Smooth muscle cell of the brain vasculature (primary cell): ENCODE results near the gene RRBP1.

Experiments used
- DNase-seq: peaks from one replicate; pipeline ENCODE4 v3.0.0-alpha.2; 2012; ENCODE audit warnings: low read depth, low spot score

Gene RRBP1

DNA sequence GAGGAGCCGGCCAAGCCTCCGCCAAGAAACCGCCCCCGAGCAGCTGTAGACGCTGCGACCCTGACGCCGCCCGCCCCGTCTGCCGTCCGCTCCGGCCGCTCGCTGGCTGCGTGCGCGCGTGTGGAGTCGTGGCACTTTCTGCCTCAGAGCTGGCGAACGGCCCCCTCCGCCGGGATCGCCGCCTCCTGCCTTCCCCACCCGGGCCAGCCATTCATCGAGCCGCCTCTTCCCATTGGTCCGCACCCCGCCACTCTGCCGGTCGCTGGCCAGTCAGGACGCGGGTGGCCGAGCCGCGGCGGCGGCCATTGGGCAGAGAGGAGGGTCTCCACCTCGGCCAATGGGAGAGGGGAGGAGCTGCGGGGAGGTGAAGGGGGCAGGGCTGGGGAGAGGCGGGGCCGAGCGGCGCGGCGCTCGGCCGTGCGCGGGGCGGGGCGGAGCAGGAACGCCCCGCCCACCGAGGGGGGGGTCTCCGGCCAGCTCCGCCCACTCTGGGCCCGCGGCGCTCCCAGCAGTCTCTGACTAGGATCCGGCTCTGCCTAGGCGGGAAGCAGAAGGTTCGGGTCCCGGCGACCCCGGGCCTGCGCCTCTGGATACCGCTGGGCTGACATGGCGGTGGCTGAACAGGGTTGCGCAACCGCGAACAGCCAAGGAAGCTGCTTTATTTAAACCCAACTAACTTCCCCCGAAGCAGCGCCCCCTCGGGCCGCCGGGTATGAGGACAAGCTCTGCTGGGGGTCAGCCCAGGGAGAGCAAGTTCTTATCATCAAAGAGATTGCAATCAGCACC lies at the start of gene RRBP1:
RRBP1 (minus strand) TSS at position 140 of the 786 bp plus-strand sequence. CDS start 21,735 bp downstream, outside the sequence.
- peak; percentile 93 for DNase-seq

DNA sequence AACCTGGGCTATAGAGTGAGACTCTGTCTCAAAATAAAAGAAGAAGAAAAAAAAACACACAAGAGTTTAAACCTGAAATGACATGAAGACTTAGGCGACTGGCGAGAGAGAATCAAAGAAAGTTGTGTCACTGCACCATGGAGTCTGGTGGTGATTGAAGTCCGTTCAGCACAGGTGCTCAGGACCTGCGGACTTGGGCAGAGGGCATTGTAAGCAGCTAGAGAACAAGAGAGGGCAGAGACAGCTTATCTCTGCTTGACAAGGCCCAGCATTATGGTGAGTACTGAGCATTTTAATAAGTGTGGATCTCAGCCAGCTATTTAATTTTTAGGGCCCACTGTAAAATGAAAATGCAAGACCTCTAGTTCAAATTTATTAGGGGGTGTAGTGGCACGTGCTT lies 49.2 kb upstream of the RRBP1 start:
- DNase-seq: no peak

DNA sequence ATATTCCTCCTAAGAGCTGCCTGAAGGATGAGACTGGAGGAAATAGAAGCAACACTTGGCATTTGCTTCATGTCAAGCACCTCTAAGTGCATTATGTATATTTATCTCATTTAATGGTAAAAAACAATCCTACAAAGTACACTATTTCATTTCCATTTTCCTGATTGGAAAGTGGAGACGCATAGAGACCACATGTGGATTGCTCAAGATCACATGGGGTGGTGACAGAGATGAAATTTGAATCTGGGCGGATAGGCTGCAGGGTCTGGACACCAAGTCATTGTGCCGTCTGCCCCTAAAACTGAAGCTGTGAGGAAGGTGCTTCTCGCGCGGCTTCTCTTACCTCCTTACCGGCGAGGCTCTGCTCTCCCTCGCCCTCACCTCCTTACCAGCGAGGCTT lies 48.0 kb upstream of the RRBP1 start:
- no peak for DNase-seq

GRCh38 chr20:17728074-17728473 lies 46.0 kb upstream of the RRBP1 start:
- DNase-seq: no peak

DNA sequence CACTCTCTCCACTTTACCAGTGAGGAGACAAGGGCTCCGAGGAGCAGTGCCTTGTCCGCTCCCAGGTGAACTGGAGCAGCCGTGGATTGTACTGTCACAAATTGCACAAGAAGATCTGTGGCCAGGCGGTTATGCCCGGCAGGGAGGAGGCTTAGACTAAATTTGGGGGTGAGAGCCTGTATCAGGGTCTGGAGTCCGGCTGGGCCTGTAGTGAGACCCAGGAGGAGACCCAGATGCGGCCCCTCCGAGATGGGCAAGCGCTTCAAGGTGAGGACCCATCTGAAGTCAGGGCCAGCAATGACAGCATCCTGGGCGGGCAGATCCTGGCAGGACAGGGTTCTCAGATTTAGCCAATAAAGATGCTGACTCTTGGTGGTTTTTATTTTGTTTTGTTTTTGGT lies 45.3 kb upstream of the RRBP1 start:
- no peak for DNase-seq

GRCh38 chr20:17726902-17727301 lies 44.9 kb upstream of the RRBP1 start:
- DNase-seq: no peak

GRCh38 chr20:17725094-17725835 lies 43.2 kb upstream of the RRBP1 start:
- DNase-seq: no peak

GRCh38 chr20:17723301-17723691 lies 41.3 kb upstream of the RRBP1 start:
- DNase-seq: no peak

DNA sequence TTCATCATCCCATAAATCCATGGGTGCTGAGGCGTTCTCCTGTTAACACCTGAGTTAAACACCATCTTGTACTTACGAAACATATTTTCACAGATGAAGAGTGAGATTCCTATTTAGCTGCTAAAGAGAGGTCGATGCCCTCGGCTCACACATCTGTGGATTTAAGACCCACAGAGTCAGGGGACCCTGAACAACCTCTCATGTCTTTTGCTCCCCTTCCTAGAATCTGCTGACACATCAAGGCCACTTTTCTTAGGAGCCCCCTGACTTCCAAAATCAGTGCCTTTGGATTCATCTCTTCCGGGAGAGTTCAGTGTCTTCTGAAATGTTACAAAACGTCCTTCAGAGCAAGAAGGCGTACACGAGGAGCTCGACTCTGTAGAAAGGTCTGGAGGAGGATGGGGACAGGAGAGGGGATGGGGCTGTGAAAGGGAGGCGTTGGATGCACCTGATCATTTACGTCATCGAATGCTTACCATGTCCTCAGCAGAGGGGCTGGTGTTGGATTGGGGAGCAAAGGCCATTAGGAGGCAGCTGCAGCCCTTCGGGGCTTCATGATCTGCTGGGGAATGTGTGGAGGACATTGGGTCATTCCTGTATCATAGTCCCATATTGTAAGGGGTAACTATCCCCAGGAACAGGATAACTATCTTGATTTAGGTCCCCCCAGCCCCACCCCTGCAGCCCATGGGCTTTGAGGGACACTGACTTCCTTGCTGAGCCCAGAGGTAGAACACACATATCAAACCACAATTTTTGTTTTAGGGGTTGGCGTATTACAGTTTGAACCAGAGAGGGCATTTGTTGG lies 40.7 kb upstream of the RRBP1 start:
- DNase-seq: no peak

DNA sequence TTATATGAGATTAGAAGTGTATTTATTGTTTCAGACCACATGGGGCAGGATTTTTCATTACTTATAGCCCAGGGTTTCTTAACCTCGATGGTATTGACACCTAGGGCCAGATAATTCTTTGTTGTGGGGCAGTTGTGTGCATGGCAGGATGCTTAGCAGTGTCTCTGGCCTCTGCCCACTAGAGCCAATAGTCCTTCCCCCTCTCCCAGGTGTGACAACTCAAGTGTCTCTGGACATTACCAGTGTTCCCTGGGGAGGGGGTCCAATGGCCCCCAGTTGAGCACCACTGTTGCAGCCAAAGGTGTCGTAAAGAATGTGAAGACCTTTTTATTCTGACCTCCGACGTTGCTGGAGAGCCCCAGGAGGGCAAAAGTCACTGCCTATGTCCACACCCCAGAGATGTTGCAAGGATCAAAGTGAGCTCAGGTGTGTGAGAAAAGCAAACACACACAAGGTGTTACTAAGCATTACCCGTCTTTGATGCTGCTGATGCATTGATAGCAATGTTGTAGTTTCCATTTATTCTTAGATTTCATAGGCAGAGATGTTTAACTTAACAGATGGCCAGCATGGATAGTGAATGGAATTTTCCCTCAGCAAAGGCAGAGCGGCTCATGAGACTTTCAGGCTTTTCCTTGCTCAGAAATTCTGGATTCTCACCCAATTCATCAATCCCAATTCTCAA lies 39.9 kb upstream of the RRBP1 start:
- DNase-seq: no peak

DNA sequence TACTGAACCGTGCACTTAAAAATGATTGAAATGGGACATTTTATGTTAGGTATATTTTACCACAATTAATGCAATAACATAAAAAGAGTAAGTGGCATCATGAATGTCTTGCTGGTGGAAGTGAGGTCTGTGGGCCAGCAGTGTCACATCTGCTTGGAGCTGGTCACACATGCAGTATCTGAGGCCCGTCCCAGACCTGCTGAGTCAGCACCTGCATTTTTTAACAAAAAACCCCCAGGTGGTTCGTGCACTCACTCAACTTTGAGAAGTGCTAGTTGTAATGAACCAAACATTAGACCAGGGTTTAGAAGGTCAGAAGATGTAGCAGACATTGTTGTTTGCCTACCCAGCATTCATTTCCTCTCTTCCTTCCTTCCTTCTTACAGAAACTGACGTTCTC lies 38.7 kb upstream of the RRBP1 start:
- no peak for DNase-seq

DNA sequence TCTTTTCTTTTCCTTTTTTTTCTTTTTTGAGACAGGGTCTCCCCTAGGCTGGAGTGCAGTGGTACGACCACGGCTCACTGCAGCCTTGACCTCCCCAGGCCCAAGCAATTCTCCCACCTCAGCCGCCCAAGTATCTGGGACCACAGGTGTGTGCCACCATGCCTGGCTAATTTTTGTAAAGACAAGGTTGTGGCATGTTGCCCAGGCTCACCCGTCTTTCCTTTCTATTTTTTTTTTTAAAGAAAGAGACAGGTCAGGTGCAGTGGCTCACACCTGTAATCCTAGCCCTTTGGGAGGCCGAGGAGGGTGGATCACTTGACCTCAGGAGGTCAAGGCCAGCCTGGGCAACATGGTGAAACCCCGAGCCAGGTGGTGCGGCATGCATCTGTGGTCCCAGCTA lies 34.3 kb upstream of the RRBP1 start:
- DNase-seq: no peak

DNA sequence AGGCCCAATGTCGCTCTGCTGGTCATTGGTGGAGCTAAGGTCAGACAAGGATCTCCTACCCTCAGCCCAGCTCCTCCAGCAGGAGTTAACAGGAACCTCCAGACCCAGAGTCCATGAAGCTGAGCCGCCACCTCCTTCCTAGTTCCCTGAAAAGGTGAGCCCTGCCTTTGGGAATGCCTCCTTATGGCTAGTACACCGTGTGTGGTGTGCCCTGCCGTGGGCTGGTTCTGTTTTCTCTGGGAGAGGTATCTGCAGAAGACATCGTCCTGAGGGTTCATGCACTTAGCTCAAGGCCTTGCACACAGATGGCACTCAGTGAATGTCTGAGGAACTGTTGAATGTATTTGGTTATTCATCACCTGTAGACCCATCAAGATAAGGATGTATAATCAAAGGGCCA lies 33.0 kb upstream of the RRBP1 start:
- DNase-seq: no peak

- no peak for DNase-seq
Observed at GRCh38 chr20:17714597-17714996, 32.6 kb upstream of the RRBP1 start.

DNA sequence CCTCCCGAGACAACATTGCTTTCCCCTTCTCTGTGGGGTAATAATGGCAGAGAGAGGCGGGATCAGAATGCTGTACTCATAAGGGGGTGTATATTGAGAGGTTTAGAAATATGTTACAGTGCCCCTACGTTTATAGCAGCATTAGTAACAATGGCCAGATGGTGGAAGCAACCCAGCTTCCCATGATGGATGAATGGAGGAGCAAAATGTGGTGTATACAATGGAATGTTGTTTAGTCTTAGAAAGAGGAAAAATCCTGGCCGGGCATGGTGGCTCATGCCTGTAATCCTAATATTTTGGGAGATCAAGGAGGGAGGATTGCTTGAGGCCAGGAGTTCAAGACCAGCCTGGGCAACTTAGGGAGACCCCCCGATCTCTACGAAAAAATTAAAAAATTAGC lies 30.7 kb upstream of the RRBP1 start:
- no peak for DNase-seq

GRCh38 chr20:17712201-17712600 lies 30.2 kb upstream of the RRBP1 start:
- DNase-seq: no peak

- no peak for DNase-seq
Observed at GRCh38 chr20:17711267-17711627, 29.2 kb upstream of the RRBP1 start.

DNA sequence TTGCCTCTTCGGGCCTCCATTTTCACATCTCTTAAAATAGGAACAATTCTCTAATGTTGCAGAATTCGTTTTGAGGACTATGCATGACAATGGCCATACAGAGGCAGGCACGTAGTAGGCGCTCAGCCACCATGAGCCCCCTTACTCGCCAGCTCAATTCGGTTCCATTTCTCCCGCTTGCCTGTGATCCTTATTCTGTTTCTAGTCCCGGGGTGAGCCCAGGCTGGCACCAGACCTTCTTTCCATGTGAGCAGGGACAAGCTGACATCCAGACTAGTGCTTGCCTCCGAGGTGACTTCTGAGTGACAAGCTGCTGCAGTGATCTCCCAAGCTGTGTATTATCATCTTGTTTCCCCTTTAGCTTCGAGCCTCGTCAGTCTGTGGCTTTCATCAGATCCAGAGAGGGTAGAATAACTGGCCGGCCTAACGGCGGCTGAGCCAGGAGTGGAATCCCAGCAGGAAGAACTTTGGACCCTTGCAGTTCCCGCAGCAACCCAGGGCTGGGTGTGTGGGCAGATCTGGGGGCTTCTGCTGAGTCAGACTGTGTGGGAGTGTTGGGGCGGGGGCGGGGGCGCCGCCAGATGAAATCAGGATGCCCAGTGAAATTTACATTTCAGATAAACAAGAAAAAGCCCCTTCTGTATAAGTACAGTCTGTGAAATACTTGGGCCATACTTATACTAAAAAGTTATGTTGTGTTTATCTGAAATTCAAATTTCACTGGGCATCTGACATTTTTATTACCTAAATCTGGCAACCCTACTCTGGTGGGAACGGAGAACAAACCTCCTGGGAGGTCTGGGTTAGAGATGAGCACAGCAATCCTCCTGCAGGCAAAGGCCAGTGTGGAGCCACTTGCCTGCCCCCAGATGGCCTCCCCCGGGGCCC lies 28.6 kb upstream of the RRBP1 start:
- no peak for DNase-seq

DNA sequence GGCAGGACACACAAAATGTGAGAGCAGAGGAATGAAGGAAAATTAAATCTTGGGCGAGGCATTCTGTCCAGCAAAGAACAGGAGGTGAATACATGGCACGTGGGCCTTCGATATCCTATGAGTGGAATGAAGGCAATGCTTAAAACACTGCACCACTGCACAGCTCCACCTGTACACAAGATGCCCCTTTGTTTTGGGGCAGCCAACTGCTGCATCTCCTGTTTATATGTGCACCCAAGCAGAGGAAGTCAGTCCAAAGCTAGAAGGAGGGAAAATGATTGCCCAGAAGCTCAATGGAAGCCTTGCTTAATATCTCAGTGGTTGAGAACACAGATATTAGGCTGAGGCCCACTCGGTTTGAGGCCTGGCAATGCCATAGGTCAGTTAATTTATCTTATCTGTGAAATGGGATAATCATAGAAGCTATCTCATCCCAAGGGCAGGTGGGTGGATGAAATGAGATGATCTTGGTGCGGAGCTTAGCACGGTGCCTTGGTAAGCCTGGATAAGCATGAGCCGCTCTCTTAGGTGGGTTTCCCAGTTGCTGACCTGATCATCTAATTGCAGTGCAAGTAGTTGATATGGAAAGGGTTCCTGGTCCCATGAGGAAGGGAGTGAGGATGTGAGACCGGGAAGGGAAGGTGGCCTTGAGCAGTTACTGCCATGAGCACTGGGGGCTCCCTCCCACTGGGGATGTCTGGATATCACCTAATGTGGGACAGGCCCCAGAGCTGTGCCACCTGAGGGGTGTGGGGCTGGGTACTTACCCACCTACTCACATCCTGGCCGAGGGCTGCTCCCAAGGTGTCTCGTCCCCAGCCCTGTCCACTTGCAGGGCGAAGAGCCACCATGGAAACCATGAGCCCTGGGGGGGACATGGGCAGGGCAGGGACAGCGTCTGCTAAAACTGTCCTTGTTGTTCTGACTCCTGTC lies 27.6 kb upstream of the RRBP1 start:
- no peak for DNase-seq
